ES-I3 (cell line): ENCODE results near the gene GAREM1.

ENCODE experiments used
- H3K36me3 ChIP-seq: 2 replicates; pipeline ENCODE4 v1.6.1; 2013; ENCODE audit warnings: mild to moderate bottlenecking, low read length, control low read depth, moderate library complexity; ENCODE audit not compliant: insufficient read depth
- H3K4me1 ChIP-seq: 2 replicates; pipeline ENCODE4 v1.6.1; 2013; ENCODE audit warnings: mild to moderate bottlenecking, control low read depth, low read length; ENCODE audit not compliant: insufficient read depth
- H3K9ac ChIP-seq: 2 replicates; pipeline ENCODE4 v1.6.1; 2013; ENCODE audit warnings: low read depth, mild to moderate bottlenecking, low read length, moderate library complexity
- H3K9me3 ChIP-seq: 2 replicates; pipeline ENCODE4 v1.6.1; 2013; ENCODE audit warnings: mild to moderate bottlenecking, low read length, moderate library complexity; ENCODE audit not compliant: control insufficient read depth, insufficient read depth

Gene GAREM1

GRCh38 chr18:32443033-32443705 is 27.5 kb downstream of the GAREM1 start:
- H3K36me3 ChIP-seq: no peaks in the 10 kb centered on the region
- no peaks in the 10 kb centered on the region for H3K9me3 ChIP-seq
- no peaks in the 10 kb centered on the region for H3K4me1 ChIP-seq
- H3K9ac ChIP-seq: no peak overlapping the region

DNA sequence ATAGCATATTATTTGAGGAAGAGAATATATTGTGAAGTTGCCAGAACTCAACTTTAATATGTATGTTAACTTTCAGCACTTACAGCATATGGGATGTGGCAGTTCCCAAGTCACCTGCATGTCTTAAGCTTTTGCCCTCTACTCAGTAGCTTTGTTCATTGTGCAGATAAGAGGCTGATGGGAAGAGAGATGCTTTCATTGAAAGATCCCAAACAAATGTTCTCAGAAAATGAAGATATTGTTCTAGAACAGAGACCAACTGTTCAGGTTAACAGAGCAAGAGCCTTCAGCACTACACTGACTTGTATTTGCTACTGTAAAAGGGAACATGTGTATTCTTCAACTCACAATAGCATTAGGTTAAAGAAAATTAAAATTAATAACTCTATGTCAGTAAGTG is 28.1 kb downstream of the GAREM1 start:
- H3K9ac ChIP-seq: no peak overlapping the region
- H3K9me3 ChIP-seq: no peaks in the 10 kb centered on the region
- H3K36me3 ChIP-seq: no peaks in the 10 kb centered on the region
- H3K4me1 ChIP-seq: no peaks in the 10 kb centered on the region

DNA sequence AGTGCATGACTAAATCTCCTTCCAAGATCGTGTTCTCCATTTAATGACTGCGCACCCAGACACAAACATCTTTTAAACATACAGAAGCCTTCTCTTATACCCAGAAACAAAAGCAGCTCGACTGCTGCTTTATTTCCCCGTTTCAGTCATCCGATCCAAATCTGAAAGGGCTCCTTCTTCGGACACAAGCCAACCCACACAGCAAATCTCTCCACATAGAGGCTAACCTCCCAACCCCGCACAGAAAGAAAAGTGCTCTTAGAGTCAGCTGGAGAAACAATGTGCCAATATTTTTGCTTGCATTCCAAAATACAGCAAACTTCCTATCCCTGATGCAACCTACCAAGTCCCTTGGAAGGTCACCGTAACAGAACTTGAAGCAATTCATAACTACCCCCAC is 29.1 kb downstream of the GAREM1 start:
- no peaks in the 10 kb centered on the region for H3K4me1 ChIP-seq
- H3K9ac ChIP-seq: no peak overlapping the region
- no peaks in the 10 kb centered on the region for H3K36me3 ChIP-seq
- no peaks in the 10 kb centered on the region for H3K9me3 ChIP-seq

GRCh38 chr18:32440518-32440917 is 30.2 kb downstream of the GAREM1 start:
- Histone ChIP-seq H3K36me3 (no peaks in the 10 kb centered on the region), H3K9ac (no peak overlapping the region), H3K4me1 (no peaks in the 10 kb centered on the region), H3K9me3 (no peaks in the 10 kb centered on the region)

GRCh38 chr18:32439802-32440201 is 30.9 kb downstream of the GAREM1 start:
- Histone ChIP-seq H3K9me3 (no peaks in the 10 kb centered on the region), H3K4me1 (no peaks in the 10 kb centered on the region), H3K9ac (no peak overlapping the region), H3K36me3 (no peaks in the 10 kb centered on the region)

DNA sequence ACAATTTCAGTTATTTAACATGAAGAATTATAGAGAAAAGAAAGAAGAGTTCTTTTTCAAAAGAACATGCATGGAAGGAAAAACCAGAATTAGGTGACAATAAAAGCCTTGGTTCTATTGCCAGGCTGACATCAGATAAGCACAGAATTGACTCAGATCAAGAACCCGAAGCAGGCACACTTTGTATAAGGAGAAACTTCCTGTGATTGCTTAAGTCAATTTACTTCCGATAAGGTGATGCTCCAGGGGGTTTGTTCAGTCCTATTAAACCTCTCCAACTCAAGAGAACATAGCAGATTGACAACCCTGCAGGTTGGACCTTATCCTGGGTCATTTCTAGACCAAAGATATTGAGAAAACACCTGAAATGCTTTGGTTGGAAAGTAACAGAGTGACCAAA is 31.4 kb downstream of the GAREM1 start:
- Histone ChIP-seq H3K4me1 (no peaks in the 10 kb centered on the region), H3K36me3 (no peaks in the 10 kb centered on the region), H3K9ac (no peak overlapping the region), H3K9me3 (no peaks in the 10 kb centered on the region)

DNA sequence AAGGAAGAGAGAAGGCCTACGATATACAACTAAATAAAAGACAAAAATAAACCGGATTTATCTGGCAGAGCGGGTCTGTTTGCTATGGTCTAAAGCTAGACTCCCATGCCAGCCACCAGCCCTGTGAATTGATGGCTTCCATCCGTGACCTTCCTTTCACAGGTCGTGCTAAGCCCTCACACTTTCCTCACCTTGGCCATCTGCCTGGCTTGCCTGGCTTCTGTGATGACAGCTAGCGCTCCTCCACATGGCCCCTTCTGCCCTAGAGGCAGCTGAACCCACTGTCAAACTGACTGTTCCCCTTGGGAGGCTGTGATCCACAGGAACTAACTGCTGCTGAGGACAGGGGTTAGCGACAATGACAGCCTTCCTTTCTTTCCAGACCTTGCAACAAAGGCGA is 32.5 kb downstream of the GAREM1 start:
- no peaks in the 10 kb centered on the region for H3K4me1 ChIP-seq
- H3K9ac ChIP-seq: no peak overlapping the region
- H3K36me3 ChIP-seq: no peaks in the 10 kb centered on the region
- H3K9me3 ChIP-seq: no peaks in the 10 kb centered on the region

DNA sequence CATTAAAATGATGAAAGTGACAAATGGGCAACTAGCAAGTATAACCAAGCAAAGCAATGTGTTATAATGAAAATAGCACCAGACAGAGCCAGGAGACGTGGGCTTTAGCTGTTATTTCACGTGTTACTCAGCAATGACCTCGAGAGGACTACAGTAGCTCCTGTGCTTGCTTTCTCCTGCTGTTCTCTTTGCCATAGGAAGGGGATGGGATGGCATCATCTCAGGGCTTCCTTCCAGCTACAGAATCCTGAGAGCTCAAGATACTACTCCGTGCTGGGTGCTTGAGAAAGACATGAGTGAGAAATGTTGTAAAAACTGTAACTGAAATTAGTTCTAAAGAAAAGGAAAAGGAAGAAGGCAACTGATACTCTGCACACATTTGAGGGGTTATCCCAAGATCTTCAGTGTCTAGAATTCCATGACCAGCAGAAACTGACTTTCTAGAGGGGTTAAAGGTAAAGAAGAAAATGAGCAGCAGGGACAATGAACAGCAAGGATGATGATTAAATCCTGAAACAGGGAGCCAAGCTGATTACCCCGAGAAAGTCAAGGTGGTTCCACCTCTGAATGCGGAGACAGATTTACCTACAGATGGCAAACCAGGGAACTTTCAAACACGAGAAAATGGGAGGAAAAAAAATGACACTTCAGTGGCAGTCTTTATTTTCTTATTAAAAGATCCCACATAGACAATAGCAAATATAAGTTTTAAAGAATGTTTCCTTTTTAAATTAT is 33.4 kb downstream of the GAREM1 start:
- H3K4me1 ChIP-seq: no peaks in the 10 kb centered on the region
- no peak overlapping the region for H3K9ac ChIP-seq
- H3K9me3 ChIP-seq: no peaks in the 10 kb centered on the region
- no peaks in the 10 kb centered on the region for H3K36me3 ChIP-seq

GRCh38 chr18:32435631-32436500 is 34.8 kb downstream of the GAREM1 start:
- no peak overlapping the region for H3K9ac ChIP-seq
- no peaks in the 10 kb centered on the region for H3K9me3 ChIP-seq
- H3K36me3 ChIP-seq: no peaks in the 10 kb centered on the region
- H3K4me1 ChIP-seq: no peaks in the 10 kb centered on the region

DNA sequence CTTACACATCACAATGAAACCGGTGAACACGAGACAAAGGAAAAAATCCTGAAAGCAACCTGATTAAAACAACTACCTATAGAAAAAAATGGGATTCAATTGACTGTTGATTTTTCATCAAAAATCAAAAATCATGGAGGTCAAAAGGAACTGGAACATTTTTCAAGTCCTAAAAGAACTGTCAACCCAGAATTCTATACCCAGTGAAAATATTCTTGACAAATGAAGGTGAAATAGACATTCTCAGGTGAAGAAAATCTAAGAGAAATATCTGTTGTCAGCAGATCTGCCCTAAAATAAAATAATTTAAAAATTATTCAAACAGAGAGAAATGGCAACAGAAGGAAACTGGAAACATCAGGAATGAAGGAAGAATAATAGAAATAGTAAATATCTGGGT is 38.9 kb downstream of the GAREM1 start:
- Histone ChIP-seq H3K4me1 (no peaks in the 10 kb centered on the region), H3K36me3 (no peaks in the 10 kb centered on the region), H3K9me3 (no peaks in the 10 kb centered on the region), H3K9ac (no peak overlapping the region)

DNA sequence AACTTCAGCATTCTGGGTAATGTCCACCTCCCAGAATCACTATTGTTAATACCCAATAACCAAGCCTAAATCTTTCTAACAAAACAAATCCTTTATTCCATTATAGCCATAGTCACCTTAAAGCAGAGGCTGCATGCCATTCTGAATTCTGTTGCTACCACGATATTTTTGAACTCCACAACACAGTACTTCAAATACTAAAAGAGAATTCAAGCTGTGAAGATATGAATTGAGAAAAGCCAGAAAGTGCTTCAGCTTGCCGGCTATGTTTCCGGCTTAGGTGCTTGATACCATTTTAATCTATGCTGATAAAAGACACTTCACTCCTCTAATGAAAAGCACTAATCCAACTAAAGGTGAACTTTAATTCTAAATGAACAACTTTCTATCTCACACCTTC is 41.3 kb downstream of the GAREM1 start:
- Histone ChIP-seq H3K9me3 (no peaks in the 10 kb centered on the region), H3K36me3 (no peaks in the 10 kb centered on the region), H3K4me1 (no peaks in the 10 kb centered on the region), H3K9ac (no peak overlapping the region)

GRCh38 chr18:32427084-32427900 is 43.4 kb downstream of the GAREM1 start:
- H3K9me3 ChIP-seq: no peaks in the 10 kb centered on the region
- H3K9ac ChIP-seq: no peak overlapping the region
- H3K36me3 ChIP-seq: no peaks in the 10 kb centered on the region
- H3K4me1 ChIP-seq: no peaks in the 10 kb centered on the region

DNA sequence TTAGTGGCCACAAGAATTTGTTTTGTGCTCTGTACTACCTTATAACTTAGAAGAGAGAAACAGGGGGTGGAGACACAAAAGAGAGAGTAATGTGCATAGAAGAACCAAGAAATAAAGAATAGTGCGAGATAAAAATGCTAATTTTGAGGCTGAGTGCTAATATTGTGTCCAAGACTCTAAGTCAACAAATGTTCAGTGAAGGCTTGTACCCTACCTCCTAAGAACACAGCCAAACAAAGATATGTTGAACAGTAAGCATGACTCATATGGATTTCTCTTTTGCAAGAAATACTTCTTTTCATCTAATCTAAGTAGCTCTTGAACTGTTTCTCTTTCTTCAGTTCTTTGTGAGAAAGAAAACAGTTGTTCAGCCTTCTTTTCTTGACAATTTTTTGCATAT is 45.2 kb downstream of the GAREM1 start:
- no peak overlapping the region for H3K9ac ChIP-seq
- H3K4me1 ChIP-seq: no peaks in the 10 kb centered on the region
- no peaks in the 10 kb centered on the region for H3K9me3 ChIP-seq
- H3K36me3 ChIP-seq: no peaks in the 10 kb centered on the region

- Histone ChIP-seq H3K4me1 (no peaks in the 10 kb centered on the region), H3K9me3 (no peaks in the 10 kb centered on the region), H3K36me3 (no peaks in the 10 kb centered on the region), H3K9ac (no peak overlapping the region)
Measured at GRCh38 chr18:32424696-32425095, 46.0 kb downstream of the GAREM1 start.
